Islet precursor cell (in vitro differentiated cells): ENCODE data around the gene SRSF6.
A peak's percentile ranks its signal among the peaks of the same experiment; 100 is the strongest.
"Not testable (repeated sequence)": the region's sequence is repeated elsewhere in the genome, so short reads cannot be mapped to it uniquely, and the experiment has no call there.

ENCODE experiments used
- DNase-seq: peaks from one replicate; pipeline ENCODE4 v3.0.0-alpha.2; 2018

SRSF6 gene

DNA sequence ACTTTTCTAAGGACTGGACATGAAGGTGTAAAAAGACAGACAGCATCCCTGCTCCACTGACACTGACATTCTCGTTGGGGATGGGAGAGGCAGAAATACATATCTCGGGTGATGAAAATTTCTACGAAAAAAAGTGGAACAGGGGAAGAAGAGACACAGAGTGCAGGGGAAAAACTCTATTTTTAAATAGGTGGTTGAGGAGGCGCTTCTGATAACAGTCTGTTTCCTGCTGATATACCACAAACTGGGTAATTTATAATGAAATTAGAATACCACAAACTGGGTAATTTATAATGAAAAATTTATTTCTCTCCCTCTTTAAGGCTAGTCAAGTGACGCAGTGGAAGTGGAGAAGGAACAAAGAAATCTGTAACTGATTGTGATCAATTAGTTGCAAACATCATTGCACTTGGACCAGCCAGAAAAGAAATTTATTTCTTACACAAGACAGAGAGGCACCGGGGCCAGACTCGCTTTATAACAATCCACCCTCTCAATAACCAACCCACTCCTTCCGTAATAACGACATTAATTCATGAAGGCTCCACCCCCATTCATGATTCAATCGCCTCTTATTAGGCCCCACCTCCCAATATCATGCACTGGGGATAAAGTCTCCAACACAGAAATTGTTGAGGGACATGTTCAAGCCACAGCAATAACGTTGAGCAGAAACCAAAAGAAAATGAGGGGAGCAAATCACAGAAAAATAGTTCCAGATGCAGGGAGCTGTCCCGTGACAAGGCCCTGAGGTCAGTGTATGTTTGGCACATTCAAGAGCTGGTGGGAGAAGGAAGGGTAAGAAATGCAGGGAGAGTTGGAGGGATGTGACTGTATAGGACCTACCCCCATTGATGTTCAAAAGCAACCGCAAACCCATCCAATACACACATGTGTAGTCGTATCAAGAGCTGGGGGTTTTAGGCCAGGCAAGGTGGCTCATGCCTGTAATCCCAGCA, 6.6 kb upstream of the SRSF6 start:
- no peak for DNase-seq

DNA sequence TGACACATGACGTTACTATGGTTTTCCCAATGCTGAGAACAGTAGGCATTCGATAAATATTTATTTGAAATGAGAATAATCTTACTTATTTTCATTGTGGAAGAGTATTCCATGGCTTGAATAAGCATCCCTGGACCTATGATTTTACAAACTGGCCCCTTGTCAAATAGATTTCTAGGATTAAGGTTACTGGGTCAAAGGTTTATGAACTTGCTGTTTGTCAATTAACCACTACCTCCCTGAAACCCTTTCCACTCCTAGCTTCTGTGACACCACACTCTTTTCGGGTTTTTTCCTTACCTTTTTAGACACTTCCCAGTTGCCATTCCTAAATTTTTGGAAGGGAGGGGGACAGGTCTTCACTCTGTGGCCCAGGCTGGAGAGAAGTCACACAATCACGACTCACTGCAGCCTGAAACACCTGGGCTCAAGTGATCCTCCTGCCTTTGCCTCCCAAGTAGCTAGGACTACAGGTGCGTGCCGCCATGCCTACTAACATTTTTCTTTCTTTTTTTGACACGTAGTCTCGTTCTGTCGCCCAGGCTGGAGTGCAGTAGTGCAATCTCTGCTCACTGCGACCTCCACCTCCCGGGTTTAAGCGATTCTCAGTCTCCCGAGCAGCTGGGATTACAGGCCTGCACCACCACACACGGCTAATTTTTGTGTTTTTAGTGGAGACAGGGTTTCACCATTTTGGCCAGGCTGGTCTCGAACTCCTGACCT, 5.1 kb upstream of the SRSF6 start:
- DNase-seq: no peak

GRCh38 chr20:43456252-43456651, 1.4 kb upstream of the SRSF6 start:
- DNase-seq: not testable (repeated sequence)

DNA sequence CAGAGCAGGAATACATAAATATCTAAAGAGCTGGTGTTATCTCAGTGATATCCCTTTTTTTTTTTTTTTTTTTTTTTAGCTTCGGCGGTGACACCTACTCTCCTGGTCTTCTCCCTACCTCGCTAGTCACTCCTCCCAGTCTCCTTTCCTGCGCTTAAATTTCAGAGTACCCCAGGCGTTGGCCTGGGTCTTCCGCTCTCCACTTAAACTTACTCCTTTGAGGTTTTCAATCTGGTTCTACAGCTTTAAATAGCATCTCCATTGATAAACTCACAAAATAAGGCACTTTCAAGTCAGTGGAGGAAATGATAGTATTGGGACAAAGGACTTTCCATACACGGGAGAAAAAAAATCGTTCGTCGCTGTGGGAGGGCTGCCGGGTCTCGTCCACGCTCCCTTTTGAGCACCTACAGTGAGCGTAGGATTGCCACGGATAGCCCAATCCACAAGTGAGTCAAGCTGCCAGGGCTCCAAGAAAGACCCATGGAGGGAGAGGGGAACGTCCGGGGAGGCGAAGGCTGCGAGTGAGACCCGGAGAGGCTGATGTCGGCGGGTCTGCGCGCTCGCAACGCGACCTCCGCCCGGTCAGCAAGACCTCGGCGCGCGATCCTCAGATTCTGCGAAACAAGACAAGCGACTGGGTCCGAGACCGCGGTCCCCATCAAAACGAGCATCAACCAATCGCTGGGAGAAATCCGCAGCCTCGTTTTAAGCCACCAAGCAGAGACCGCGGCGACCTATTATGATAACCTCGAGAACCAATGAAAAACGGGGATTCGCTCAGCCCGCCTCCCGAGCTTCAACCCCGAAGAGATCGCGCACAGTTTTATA, 672 bp upstream of the SRSF6 start:
- peak; percentile 97 for DNase-seq

DNA sequence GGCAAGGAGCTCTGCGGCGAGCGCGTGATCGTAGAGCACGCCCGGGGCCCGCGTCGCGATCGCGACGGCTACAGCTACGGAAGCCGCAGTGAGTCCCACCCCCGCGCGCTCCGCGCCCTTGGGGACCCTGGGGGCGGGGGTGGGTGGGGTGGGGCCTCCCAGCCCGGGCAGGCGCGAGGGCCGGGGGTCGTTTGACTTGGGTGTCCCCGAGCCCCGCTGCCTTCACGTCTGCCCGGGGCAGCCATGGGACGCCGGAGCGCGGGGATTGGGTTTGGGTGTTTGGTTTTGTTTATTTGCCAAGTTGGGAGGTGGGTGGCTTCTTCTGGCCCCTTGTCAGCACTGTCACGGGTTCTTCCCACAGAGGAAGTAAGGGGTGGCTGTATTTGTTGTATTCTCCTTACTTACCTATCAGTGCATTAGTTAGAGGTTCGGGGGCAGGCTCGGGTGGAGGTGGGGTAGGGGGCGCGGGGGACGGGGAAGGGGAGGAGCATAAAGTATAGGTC, 777 bp downstream of the SRSF6 start:
- DNase-seq: no peak

DNA sequence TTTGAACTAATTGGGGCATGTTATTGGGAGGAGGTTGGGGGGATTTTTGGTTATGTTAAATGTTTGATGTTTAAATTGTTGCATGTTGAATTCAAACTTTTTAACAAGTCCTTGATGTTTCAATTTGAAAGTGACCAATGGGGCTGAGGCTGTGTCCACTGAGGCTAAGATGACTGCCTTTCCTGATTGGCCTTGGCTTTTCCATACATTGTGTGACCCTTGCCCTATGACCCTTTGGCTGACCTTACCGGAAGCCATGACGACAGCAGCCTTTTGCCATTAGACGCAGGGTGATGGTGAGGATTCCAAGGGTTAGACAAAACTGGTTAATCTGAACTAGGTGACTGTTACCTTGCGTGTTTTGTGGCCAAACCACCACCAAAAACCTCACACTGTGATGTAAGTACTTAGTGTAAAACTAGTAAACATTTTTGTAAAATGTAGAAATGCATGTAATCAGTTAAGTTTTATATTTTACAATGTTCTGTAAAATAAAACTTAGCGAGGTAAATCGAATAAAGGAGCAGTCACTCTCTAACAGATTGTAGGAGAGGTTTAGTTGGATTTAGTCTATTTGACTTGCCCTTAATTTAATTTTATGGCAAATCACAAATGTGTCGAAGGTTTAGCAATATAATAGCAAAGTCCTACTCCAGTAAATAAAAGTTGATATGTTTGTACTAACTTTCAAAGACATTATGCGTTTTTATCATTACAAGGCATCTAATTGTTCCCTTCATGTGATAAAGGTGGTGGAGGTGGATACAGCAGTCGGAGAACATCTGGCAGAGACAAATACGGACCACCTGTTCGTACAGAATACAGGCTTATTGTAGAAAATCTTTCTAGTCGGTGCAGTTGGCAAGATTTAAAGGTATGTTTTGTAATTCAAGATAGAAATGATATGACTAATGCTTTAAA, 1.6 kb downstream of the SRSF6 start:
- no peak for DNase-seq

DNA sequence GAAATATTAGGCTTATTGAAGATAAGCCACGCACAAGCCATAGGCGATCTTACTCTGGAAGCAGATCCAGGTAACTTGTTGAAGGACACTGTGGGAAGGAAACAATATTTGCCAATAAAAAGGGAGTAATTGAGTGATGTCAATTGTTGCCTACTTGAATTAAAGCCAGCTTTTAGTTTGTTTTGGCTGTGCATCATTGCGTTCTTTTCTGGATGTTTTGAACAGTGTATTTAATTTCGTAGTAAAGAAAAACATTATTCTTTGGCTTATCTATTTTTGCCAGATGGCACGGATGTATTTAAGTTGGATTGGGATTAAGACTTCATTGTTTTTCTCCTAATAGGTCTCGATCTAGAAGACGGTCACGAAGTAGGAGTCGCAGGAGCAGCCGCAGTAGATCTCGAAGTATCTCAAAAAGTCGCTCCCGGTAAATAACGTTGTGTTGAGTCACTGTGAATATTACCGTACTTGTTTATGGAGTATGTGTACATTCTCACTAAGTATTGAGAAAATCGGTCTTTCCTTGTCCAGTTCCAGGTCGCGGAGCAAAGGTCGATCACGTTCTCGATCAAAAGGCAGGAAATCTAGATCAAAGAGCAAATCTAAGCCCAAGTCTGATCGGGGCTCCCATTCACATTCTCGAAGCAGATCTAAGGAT, 2.6 kb downstream of the SRSF6 start:
- no peak for DNase-seq

- DNase-seq: no peak
These were observed 3.1 kb downstream of the SRSF6 start for GRCh38 chr20:43460830-43461200.

- DNase-seq: no peak
These were observed 4.4 kb downstream of the SRSF6 start for GRCh38 chr20:43461894-43462659.

GRCh38 chr20:43462660-43463526, 5.2 kb downstream of the SRSF6 start:
- no peak for DNase-seq

GRCh38 chr20:43463527-43464218, 6.0 kb downstream of the SRSF6 start:
- DNase-seq: no peak

GRCh38 chr20:43464219-43464790, 6.6 kb downstream of the SRSF6 start:
- no peak for DNase-seq

GRCh38 chr20:43465625-43465943, 7.9 kb downstream of the SRSF6 start:
- DNase-seq: no peak

- no peak for DNase-seq
These were observed 9.9 kb downstream of the SRSF6 start for GRCh38 chr20:43467589-43467988.

- DNase-seq: no peak
These were observed 15.1 kb downstream of the SRSF6 start for GRCh38 chr20:43472671-43473380.

GRCh38 chr20:43473381-43473704, 15.6 kb downstream of the SRSF6 start:
- DNase-seq: no peak

DNA sequence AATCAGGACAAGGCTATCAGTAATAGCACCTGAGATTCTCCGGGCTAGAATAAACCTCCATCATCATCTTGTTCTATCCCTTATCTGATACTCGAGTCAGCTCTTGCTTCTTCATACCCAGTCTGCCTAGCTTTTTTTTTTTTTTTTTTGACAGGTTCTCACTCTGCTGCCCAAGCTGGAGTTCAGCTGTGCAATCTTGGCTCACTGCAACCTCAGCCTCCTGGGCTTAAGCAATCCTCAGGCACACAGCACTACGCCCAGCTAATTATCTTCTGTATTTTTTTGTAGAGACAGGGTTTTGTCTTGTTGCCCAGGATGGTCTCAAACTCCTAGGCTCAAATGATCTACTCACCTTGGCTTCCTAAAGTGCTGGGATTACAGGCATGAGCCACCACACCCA, 19.5 kb downstream of the SRSF6 start:
- DNase-seq: no peak

DNA sequence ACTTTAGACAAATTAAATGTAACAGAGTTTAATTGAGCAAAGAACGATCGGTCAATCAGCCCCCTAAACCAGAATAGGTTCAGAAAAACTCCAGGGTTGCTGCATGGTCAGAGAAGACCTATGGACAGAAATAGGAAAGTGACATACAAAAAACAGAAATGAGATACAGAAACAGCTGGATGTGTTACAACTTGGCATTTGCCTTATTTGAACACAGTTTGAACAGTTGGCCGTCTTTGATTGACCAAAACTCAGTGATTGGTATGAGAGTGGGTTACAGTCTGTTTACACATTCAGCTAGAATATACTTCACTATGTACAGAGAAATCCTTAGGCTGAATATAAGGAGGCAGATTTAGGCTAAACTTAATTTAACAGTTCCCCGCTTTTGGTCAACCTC, 19.9 kb downstream of the SRSF6 start:
- no peak for DNase-seq
